H1 (cell line): ENCODE data around the gene SLC6A17. TPM values are rescaled to one million over a fixed set of nuclear protein-coding genes. Genes with fewer than 3 reads are reported as not detected.
A peak's percentile ranks its signal among the peaks of the same experiment; 100 is the strongest.

Experiments
- CTCF ChIA-PET: fragments of 300-600 bp; sonication (Branson Sonifier 250); formaldehyde crosslinking; loops from one replicate; lab custom pipeline; 2021; ENCODE audit not compliant: partially characterized antibody; lab: Charles Lee
- POLR2A ChIA-PET: fragments of 300-600 bp; sonication (Branson Sonifier 250); formaldehyde crosslinking; loops from one replicate; lab custom pipeline; 2021; ENCODE audit warnings: inconsistent platforms; ENCODE audit not compliant: partially characterized antibody; lab: Charles Lee
- DNase-seq, 2 experiments: peaks; one replicate each; pipeline versions ENCODE4 v3.0.0 to v3.0.0-alpha.2; 2010 to 2022; ENCODE audit warnings: low spot score in 2 of 2, low read depth in 1 of 2, mixed read lengths in 1 of 2
- FAIRE-seq: peaks from 2 replicates; lab custom pipeline; 2011; peaks lifted over from hg19 to GRCh38; lab: Jason Lieb, UNC
- H2AFZ ChIP-seq: 2 replicates; pipeline ENCODE4 v1.8.1; 2012; ENCODE audit warnings: low read length, inconsistent platforms
- H2AK5ac ChIP-seq: 2 replicates; pipeline ENCODE4 v1.6.1; 2013; ENCODE audit warnings: low read depth, low read length
- H2BK120ac ChIP-seq: replicated peaks from 2 replicates; pipeline ENCODE3; 2013; ENCODE audit warnings: low read depth, low read length, inconsistent platforms
- H2BK12ac ChIP-seq: 2 replicates; pipeline ENCODE4 v1.6.1; 2013; ENCODE audit warnings: low read depth, low read length
- H2BK15ac ChIP-seq: 2 replicates; pipeline ENCODE4 v1.6.1; 2013; ENCODE audit warnings: low read length
- H2BK20ac ChIP-seq: 2 replicates; pipeline ENCODE4 v1.6.1; 2013; ENCODE audit warnings: low read length
- H2BK5ac ChIP-seq: 2 replicates; pipeline ENCODE4 v1.6.1; 2013; ENCODE audit warnings: low read depth, low read length
- H3K14ac ChIP-seq: 2 replicates; pipeline ENCODE4 v1.6.1; 2013; ENCODE audit warnings: inconsistent platforms; ENCODE audit not compliant: insufficient read length
- H3K18ac ChIP-seq: 2 replicates; pipeline ENCODE4 v1.6.1; 2013; ENCODE audit warnings: low read length; ENCODE audit errors: extremely low read depth
- H3K23ac ChIP-seq: 2 replicates; pipeline ENCODE4 v1.6.1; 2013; ENCODE audit warnings: inconsistent platforms; ENCODE audit not compliant: insufficient read length
- H3K23me2 ChIP-seq: 2 replicates; pipeline ENCODE4 v1.6.1; 2013; ENCODE audit warnings: low read depth, low read length
- H3K27ac ChIP-seq: 2 replicates; pipeline ENCODE4 v1.6.1; 2011; ENCODE audit warnings: low read depth, low read length, inconsistent platforms
- H3K27me3 ChIP-seq, 4 experiments: replicated peaks in 1 of 4; 1 replicate in 1 of 4; 2 replicates in 3 of 4; pipeline versions ENCODE4 v1.6.1 to v1.8.1; 2011 to 2013; ENCODE audit warnings: low read length in 3 of 4, mild to moderate bottlenecking in 3 of 4, inconsistent platforms in 2 of 4, mixed read lengths in 2 of 4, moderate library complexity in 1 of 4; ENCODE audit not compliant: control insufficient read depth in 3 of 4, insufficient read depth in 3 of 4; ENCODE audit errors: extremely low read depth in 1 of 4
- H3K36me3 ChIP-seq, 4 experiments: 2 replicates each; pipeline versions ENCODE4 v1.6.1 to v1.8.1; 2011 to 2013; ENCODE audit warnings: mild to moderate bottlenecking in 4 of 4, low read length in 3 of 4, moderate library complexity in 2 of 4, control low read depth in 1 of 4, inconsistent platforms in 1 of 4; ENCODE audit not compliant: insufficient read depth in 4 of 4, control insufficient read depth in 2 of 4
- H3K4ac ChIP-seq: replicated peaks from 2 replicates; pipeline ENCODE3; 2013; ENCODE audit warnings: low read length, low read depth, mixed read lengths, inconsistent platforms; ENCODE audit not compliant: insufficient read length
- H3K4me1 ChIP-seq, 4 experiments: replicated peaks in 1 of 4; 1 replicate in 1 of 4; 2 replicates in 3 of 4; pipeline versions ENCODE4 v1.6.1 to v1.8.1; 2011 to 2013; ENCODE audit warnings: low read length in 3 of 4, inconsistent platforms in 2 of 4, mixed read lengths in 1 of 4; ENCODE audit not compliant: insufficient read depth in 4 of 4, control insufficient read depth in 3 of 4
- H3K4me2 ChIP-seq, 2 experiments: 2 replicates each; pipeline versions ENCODE4 v1.6.1 to v1.8.1; 2011 to 2013; ENCODE audit warnings: low read depth in 2 of 2, low read length in 2 of 2, control low read depth in 1 of 2, inconsistent platforms in 1 of 2, mild to moderate bottlenecking in 1 of 2; ENCODE audit not compliant: insufficient read depth in 1 of 2
- H3K4me3 ChIP-seq, 4 experiments: fragments of 200-600, 300-600 bp in 1 of 4; sonication (generic), shearing (Covaris generic), sonication (Bioruptor Twin) in 1 of 4; 2 replicates each; pipeline versions ENCODE4 v1.5.1 to v1.8.1; 2011 to 2016; ENCODE audit warnings: low read length in 4 of 4, low read depth in 3 of 4, control low read depth in 2 of 4, inconsistent platforms in 2 of 4, mild to moderate bottlenecking in 2 of 4, mixed read lengths in 1 of 4, moderate library complexity in 1 of 4; ENCODE audit not compliant: insufficient read depth in 2 of 4; ENCODE audit errors: extremely low read depth in 1 of 4
- H3K56ac ChIP-seq: replicated peaks from 2 replicates; pipeline ENCODE3; 2013; ENCODE audit warnings: low read depth, mild to moderate bottlenecking, mixed read lengths, low read length, inconsistent platforms; ENCODE audit not compliant: insufficient read length
- H3K79me1 ChIP-seq: 2 replicates; pipeline ENCODE4 v1.6.1; 2013; ENCODE audit warnings: low read depth, low read length, control low read depth
- H3K79me2 ChIP-seq, 2 experiments: 2 replicates each; pipeline versions ENCODE4 v1.6.1 to v1.8.1; 2012 to 2013; ENCODE audit warnings: low read length in 2 of 2, mild to moderate bottlenecking in 2 of 2, inconsistent platforms in 1 of 2; ENCODE audit not compliant: insufficient read depth in 2 of 2, control insufficient read depth in 1 of 2
- H3K9ac ChIP-seq, 4 experiments: replicated peaks in 1 of 4; 1 replicate in 1 of 4; 2 replicates in 3 of 4; pipeline versions ENCODE4 v1.6.1 to v1.8.1; 2011 to 2013; ENCODE audit warnings: low read depth in 3 of 4, low read length in 3 of 4, control low read depth in 2 of 4, mild to moderate bottlenecking in 2 of 4, moderate library complexity in 2 of 4, inconsistent platforms in 1 of 4; ENCODE audit errors: extremely low read depth in 1 of 4
- H3K9me3 ChIP-seq, 2 experiments: 2 replicates each; pipeline versions ENCODE4 v1.6.1 to v1.8.1; 2012 to 2013; ENCODE audit warnings: mild to moderate bottlenecking in 2 of 2, moderate library complexity in 2 of 2, control low read depth in 1 of 2, inconsistent platforms in 1 of 2, low read depth in 1 of 2, low read length in 1 of 2, mixed read lengths in 1 of 2; ENCODE audit not compliant: insufficient read depth in 2 of 2
- H4K20me1 ChIP-seq, 2 experiments: replicated peaks in 1 of 2; 2 replicates each; pipeline versions ENCODE3 to v1.8.1; 2011 to 2013; ENCODE audit warnings: inconsistent platforms in 2 of 2, low read length in 2 of 2, mild to moderate bottlenecking in 1 of 2; ENCODE audit not compliant: insufficient read depth in 2 of 2, control insufficient read depth in 1 of 2
- H4K5ac ChIP-seq: 2 replicates; pipeline ENCODE4 v1.6.1; 2013; ENCODE audit warnings: low read length, low read depth, mixed read lengths, inconsistent platforms; ENCODE audit not compliant: insufficient read length
- H4K8ac ChIP-seq: 2 replicates; pipeline ENCODE4 v1.8.0; 2013; ENCODE audit warnings: mild to moderate bottlenecking, moderate library complexity, low read length, inconsistent platforms; ENCODE audit not compliant: insufficient read depth; ENCODE audit errors: extremely low read depth
- H4K91ac ChIP-seq: replicated peaks from 2 replicates; pipeline ENCODE3; 2013; ENCODE audit warnings: low read length, mixed read lengths, inconsistent platforms; ENCODE audit not compliant: insufficient read length
- CTCF ChIP-seq, 3 experiments: IDR thresholded peaks; 1 replicate in 2 of 3; 2 replicates in 1 of 3; pipeline versions ENCODE4 v1.5.1 to v1.6.1; 2011; ENCODE audit warnings: low read length in 3 of 3, mild to moderate bottlenecking in 3 of 3, inconsistent platforms in 2 of 3, low read depth in 1 of 3, moderate library complexity in 1 of 3; ENCODE audit not compliant: insufficient read depth in 1 of 3; ENCODE audit errors: control extremely low read depth in 1 of 3
- GTF2F1 ChIP-seq: IDR thresholded peaks from 2 replicates; pipeline ENCODE4 v1.6.1; 2012; ENCODE audit warnings: low read depth, low read length, improper control_type of control experiment, borderline replicate concordance
- KDM1A ChIP-seq: fragments of 200-600, 300-600 bp; sonication (generic); IDR thresholded peaks from 2 replicates; pipeline ENCODE4 v1.7.1; 2016; ENCODE audit warnings: mild to moderate bottlenecking, low read length, borderline replicate concordance
- MAFK ChIP-seq: IDR thresholded peaks from 2 replicates; pipeline ENCODE4 v1.6.1; 2012; ENCODE audit warnings: low read depth, mild to moderate bottlenecking, improper control_type of control experiment, low read length
- RAD21 ChIP-seq, 2 experiments: IDR thresholded peaks in 1 of 2; conservative IDR thresholded peaks in 1 of 2; 2 replicates each; pipeline ENCODE4 v1.6.1; 2011; ENCODE audit warnings: low read depth in 2 of 2, low read length in 2 of 2, improper control_type of control experiment in 1 of 2, inconsistent platforms in 1 of 2, mild to moderate bottlenecking in 1 of 2, moderate library complexity in 1 of 2
- RNF2 ChIP-seq: fragments of 200-900, 300-1000 bp; sonication (generic); IDR thresholded peaks from 2 replicates; pipeline ENCODE4 v1.7.1; 2016; ENCODE audit warnings: borderline replicate concordance, low read depth, mild to moderate bottlenecking, antibody characterized with exemption, low read length; ENCODE audit not compliant: poor library complexity, severe bottlenecking; ENCODE audit errors: missing control alignments
- SUZ12 ChIP-seq: fragments of 200-600 bp; sonication (generic); IDR thresholded peaks from 2 replicates; pipeline ENCODE4 v1.6.1; 2012; ENCODE audit warnings: mild to moderate bottlenecking, inconsistent platforms, low read length, moderate library complexity, mixed read lengths
- TAF1 ChIP-seq: IDR thresholded peaks from 2 replicates; pipeline ENCODE4 v1.6.1; 2011; ENCODE audit warnings: mild to moderate bottlenecking, low read depth, low read length
- WGBS, 2 experiments: shearing (Covaris generic) in 1 of 2; methylation state at CpG; one replicate each; pipeline versions ENCODE4 v1.1.6 to v1.1.7; 2013 to 2015; ENCODE audit warnings: low lambda C conversion rate in 2 of 2, mixed read lengths in 2 of 2, inconsistent platforms in 1 of 2, low coverage in 1 of 2, missing lambda C conversion rate in 1 of 2; ENCODE audit not compliant: insufficient replicate concordance in 2 of 2, insufficient coverage in 1 of 2, insufficient read length in 1 of 2; ENCODE audit errors: extremely low coverage in 1 of 2, missing lambda C conversion rate in 1 of 2; 5-methylcytosine and 5-hydroxymethylcytosine counted together
- polyA plus RNA-seq, 7 experiments: library from polyadenylated mRNA; depleted of rRNA in 3 of 7; stranded (reverse) in 5 of 7; unstranded in 2 of 7; fragments of >200 nt in 5 of 7; fragments of 200-250 nt in 2 of 7; gene quantifications; 1 replicate in 5 of 7; 2 replicates in 1 of 7; 4 replicates in 1 of 7; pipeline versions ENCODE4 v1.2.1 to v1.2.3, GENCODE V29; 2011 to 2013; ENCODE audit warnings: missing spikeins in 2 of 7, mixed read lengths in 2 of 7
- total RNA-seq: library from RNA; stranded (reverse); fragmentation: NEBNext Ultra II Directional; extraction: Animal tissue kit (Norgen Biotek cat#: 25700); gene quantifications from 2 replicates; pipeline ENCODE4 v1.2.1, GENCODE V29; 2021

SLC6A17 gene
- total and polyA plus RNA-seq, 2 of the 8 experiments (the other 6 are each of a cell fraction or from before 2014, with no cell fraction given) = 0.15 to 0.28 TPM

GRCh38 chr1:110151175-110151669 lies 928 bp downstream of the SLC6A17 start:
- peaks cover 12% of the 10 kb centered on the region; the same call in 1 of the 2 replicates for H3K23me2 ChIP-seq
- H3K79me2 ChIP-seq = no peaks in the 10 kb centered on the region
- no peak overlapping the region for H3K9ac ChIP-seq
- H3K23ac ChIP-seq = no peak overlapping the region
- 20% methylated on average over 37 of the region's 37 CpGs; no CpG with 5 or more reads in 1 of the 2 experiments for WGBS, 2 experiments
- H3K27me3 ChIP-seq = peaks cover 37 to 88% (median 68%) of the 10 kb centered on the region in 4 experiments
- H3K27ac ChIP-seq = no peak overlapping the region
- FAIRE-seq (no peak), DNase-seq (no peak)
- H3K9me3 ChIP-seq = no peaks in the 10 kb centered on the region
- ChIA-PET POLR2A (interaction anchor here (1.6 kb wide), 1 partner anchor 11 kb away, joined by 4 read pairs; no protein-coding TSS in a partner anchor), CTCF (interaction anchor here (1.0 to 3.4 kb wide), 10 partner anchors 12 to 309 kb away, joined by 3 to 19 read pairs (median 4); no protein-coding TSS in a partner anchor)
- no peak overlapping the region for H2BK12ac ChIP-seq
- H3K56ac ChIP-seq = no peak overlapping the region
- H3K4me3 ChIP-seq = peak overlapping the region; percentile 30 to 65 (median 44); a peak in 7 of 8 replicates
- H3K36me3 ChIP-seq = peaks cover 0 to 6% (median 0%) of the 10 kb centered on the region in 4 experiments; a peak in 1 of 8 replicates
- peak overlapping the region; percentile 53 to 92 for H3K4me2 ChIP-seq
- H4K91ac ChIP-seq = no peak overlapping the region
- H2BK15ac ChIP-seq = no peak overlapping the region
- H2AFZ ChIP-seq = no peak overlapping the region
- no peak overlapping the region for H2AK5ac ChIP-seq
- peaks cover 4 to 5% of the 10 kb centered on the region in 2 experiments for H4K20me1 ChIP-seq
- H4K8ac ChIP-seq = no peak overlapping the region; the same call in 1 of the 2 replicates
- TF ChIP-seq TAF1 = no peak
- no peak for TF ChIP-seq MAFK
- TF ChIP-seq SUZ12 = peak; percentile 52; the same call in 1 of the 2 replicates
- peak; percentile 4 for TF ChIP-seq RNF2
- no peak for TF ChIP-seq KDM1A
- peak in 1 of 3 experiments; percentile 15; a peak in 1 of 4 replicates for TF ChIP-seq CTCF (IDR thresholded peaks at IDR 0.05; ENCODE audit: control extremely low read depth in 1 of 3, insufficient read depth in 1 of 3, low read depth in 1 of 3, low read length in 3 of 3)
- TF ChIP-seq GTF2F1 = no peak
- no peak for TF ChIP-seq RAD21 (IDR thresholded peaks at IDR 0.05 in 1 of 2, conservative IDR thresholded peaks at IDR 0.05 in 1 of 2; ENCODE audit: low read depth in 2 of 2, low read length in 2 of 2)
- H3K79me1 ChIP-seq = no peaks in the 10 kb centered on the region
- no peak overlapping the region for H2BK120ac ChIP-seq
- H2BK20ac ChIP-seq = no peak overlapping the region
- no peak overlapping the region for H3K14ac ChIP-seq
- no peak overlapping the region for H4K5ac ChIP-seq
- H3K18ac ChIP-seq = no peak overlapping the region
- H2BK5ac ChIP-seq = no peak overlapping the region
- peaks cover 0 to 5% (median 2%) of the 10 kb centered on the region in 4 experiments; a peak in 3 of 7 replicates for H3K4me1 ChIP-seq
- H3K4ac ChIP-seq = no peak overlapping the region
